Dermis microvascular lymphatic vessel endothelial cell (primary cell): ENCODE measurements around the gene SLC16A2. TPM values are rescaled to one million over a fixed set of nuclear protein-coding genes. Genes with fewer than 3 reads are reported as not detected.
"Not testable (repeated sequence)": the region's sequence is repeated elsewhere in the genome, so short reads cannot be mapped to it uniquely, and the experiment has no call there.

Experiments used
- DNase-seq, 2 donors: peaks; one replicate each; pipeline versions ENCODE4 v3.0.0 to v3.0.0-alpha.2; 2010; ENCODE audit warnings: low read depth in 2 of 2
- total RNA-seq: library from RNA; depleted of rRNA; stranded (reverse); fragments of >200 nt; gene quantifications from 2 replicates; pipeline ENCODE4 v1.2.1, GENCODE V29; 2014

Gene SLC16A2
- total RNA-seq, 1 donor from 2014 or later, result 0.39 TPM

GRCh38 chrX:74506317-74507115, 85.2 kb downstream of the SLC16A2 start:
- DNase-seq, result no peak

- no peak for DNase-seq
Measured at GRCh38 chrX:74507191-74507590, 85.9 kb downstream of the SLC16A2 start.

- DNase-seq, result no peak
Measured at GRCh38 chrX:74509989-74510388, 88.7 kb downstream of the SLC16A2 start.

GRCh38 chrX:74510401-74510800, 89.1 kb downstream of the SLC16A2 start:
- no peak for DNase-seq

- DNase-seq, result no peak
Measured at GRCh38 chrX:74511704-74512103, 90.4 kb downstream of the SLC16A2 start.

GRCh38 chrX:74514384-74514783, 93.1 kb downstream of the SLC16A2 start:
- DNase-seq, result no peak

GRCh38 chrX:74515356-74515755, 94.1 kb downstream of the SLC16A2 start:
- DNase-seq, result no peak

GRCh38 chrX:74516013-74516412, 94.7 kb downstream of the SLC16A2 start:
- not testable (repeated sequence) for DNase-seq

GRCh38 chrX:74519870-74520269, 98.6 kb downstream of the SLC16A2 start:
- no peak for DNase-seq

- DNase-seq, result no peak
Measured at GRCh38 chrX:74520291-74520690, 99.0 kb downstream of the SLC16A2 start.

- DNase-seq, result no peak
Measured at GRCh38 chrX:74520896-74521295, 99.6 kb downstream of the SLC16A2 start.

GRCh38 chrX:74521961-74522751, 100.9 kb downstream of the SLC16A2 start:
- DNase-seq, result no peak

GRCh38 chrX:74523224-74523623, 101.9 kb downstream of the SLC16A2 start:
- no peak for DNase-seq

GRCh38 chrX:74523870-74524735, 102.8 kb downstream of the SLC16A2 start:
- DNase-seq, result no peak

- no peak for DNase-seq
Measured at GRCh38 chrX:74525116-74525515, 103.8 kb downstream of the SLC16A2 start.

GRCh38 chrX:74526764-74527163, 105.5 kb downstream of the SLC16A2 start:
- DNase-seq, result no peak

GRCh38 chrX:74527350-74527749, 106.1 kb downstream of the SLC16A2 start:
- no peak for DNase-seq

GRCh38 chrX:74529311-74529710, 108.0 kb downstream of the SLC16A2 start:
- DNase-seq, result no peak

- no peak for DNase-seq
Measured at GRCh38 chrX:74531081-74531480, 109.8 kb downstream of the SLC16A2 start.

GRCh38 chrX:74534569-74535038, 113.3 kb downstream of the SLC16A2 start:
- DNase-seq, result no peak

GRCh38 chrX:74535086-74535407, 113.8 kb downstream of the SLC16A2 start:
- no peak for DNase-seq
